ENCODE measurements around the gene GPR132. TPM values are rescaled to one million over a fixed set of nuclear protein-coding genes. Genes with fewer than 3 reads are reported as not detected.
"Not testable (repeated sequence)": the region's sequence is repeated elsewhere in the genome, so short reads cannot be mapped to it uniquely, and the experiment has no call there.

Gene GPR132
- total and polyA plus RNA-seq, 5 experiments from 2014 or later: 9.4 to 41.4 (median 36.3) TPM

DNA sequence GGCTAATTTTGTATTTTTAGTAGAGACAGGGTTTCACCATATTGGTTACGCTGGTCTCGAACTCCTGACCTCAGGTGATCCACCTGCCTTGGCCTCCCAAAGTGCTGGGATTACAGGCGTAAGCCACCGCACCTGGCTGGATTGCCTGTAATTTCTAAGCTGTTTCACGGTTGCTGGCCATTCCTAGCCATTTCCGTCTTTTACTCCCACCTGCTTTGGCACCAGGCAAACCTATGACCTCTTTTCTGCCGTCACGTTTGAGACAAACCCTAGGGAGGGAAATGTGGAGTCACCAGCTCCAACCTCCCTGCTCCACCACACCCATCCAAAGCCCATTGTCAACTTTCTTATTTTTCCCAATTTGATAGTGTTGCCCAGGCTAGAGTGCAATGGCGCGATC, 1.2 kb downstream of the GPR132 start:
- peak in 1 of 10 donors; percentile 7 for DNase-seq
- H3K4me1 Mint-ChIP-seq: peaks cover 31 to 89% (median 87%) of the 10 kb centered on the region in 4 donors
- H3K27ac Mint-ChIP-seq: peak overlapping the region; percentile 94 to 99 (median 98)
- H3K9me3 Mint-ChIP-seq: no peaks in the 10 kb centered on the region
- H3K27me3 Mint-ChIP-seq: no peaks in the 10 kb centered on the region
- peaks cover 0 to 11% (median 5%) of the 10 kb centered on the region in 3 donors for H3K36me3 Mint-ChIP-seq
- POLR2A ChIA-PET: interaction anchor here (0.6 to 11.8 kb wide), 5 partner anchors 11 to 44 kb away, joined by 3 to 254 read pairs (median 25); partner anchors contain the start of gene CDCA4
- peak overlapping the region; percentile 81 to 99 (median 94) for H3K4me3 Mint-ChIP-seq
- no peak for ATAC-seq

DNA sequence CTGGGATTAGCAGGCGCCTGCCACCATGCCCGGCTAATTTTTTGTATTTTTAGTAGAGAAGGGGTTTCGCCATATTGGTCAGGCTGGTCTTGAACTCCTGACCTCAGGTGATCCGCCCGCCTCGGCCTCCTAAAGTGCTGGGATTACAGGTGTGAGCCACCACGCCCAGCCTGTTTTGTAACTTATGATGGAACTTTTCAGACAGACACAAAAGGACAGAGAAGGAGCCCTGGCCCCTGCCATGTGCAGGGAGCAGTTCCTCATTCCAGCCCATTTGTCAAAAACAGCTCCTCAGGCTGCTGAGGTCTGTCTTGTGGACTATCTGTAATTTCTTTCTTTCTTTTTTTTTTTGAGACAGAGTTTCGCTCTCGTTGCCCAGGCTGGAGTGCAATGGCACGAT, 1.7 kb downstream of the GPR132 start:
- Mint-ChIP-seq H3K4me3 (peak overlapping the region; percentile 81 to 99 (median 94)), H3K4me1 (peaks cover 30 to 88% (median 87%) of the 10 kb centered on the region in 4 donors), H3K36me3 (peaks cover 0 to 13% (median 5%) of the 10 kb centered on the region in 3 donors), H3K27ac (peak overlapping the region; percentile 94 to 99 (median 98))
- not testable (repeated sequence) for ATAC-seq, H3K9me3 Mint-ChIP-seq, H3K27me3 Mint-ChIP-seq, DNase-seq
- POLR2A ChIA-PET: interaction anchor here (7.2 to 11.8 kb wide), 3 partner anchors 11 to 43 kb away, joined by 25 to 254 read pairs (median 234); partner anchors contain the start of gene CDCA4

DNA sequence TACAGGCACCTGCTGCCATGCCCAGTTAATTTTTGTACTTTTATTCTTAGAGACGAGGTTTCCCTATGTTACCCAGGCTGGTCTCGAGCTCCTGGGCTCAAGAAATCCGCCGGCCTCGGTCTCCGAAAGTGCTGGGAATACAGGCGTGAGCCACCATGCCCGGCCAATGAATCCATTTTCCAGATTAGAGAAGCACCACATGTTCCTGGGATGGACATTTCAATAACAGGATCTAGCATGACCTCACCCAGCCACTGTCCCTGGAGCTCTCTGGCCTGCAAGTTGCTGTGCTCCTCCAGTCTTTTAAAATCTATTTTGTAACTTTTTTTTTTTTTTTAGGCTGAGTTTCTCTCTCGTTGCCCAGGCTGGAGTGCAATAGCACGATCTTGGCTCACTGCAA, 2.2 kb downstream of the GPR132 start:
- Mint-ChIP-seq H3K36me3 (peaks cover 0 to 15% (median 5%) of the 10 kb centered on the region in 3 donors), H3K9me3 (no peaks in the 10 kb centered on the region), H3K4me1 (peaks cover 30 to 89% (median 87%) of the 10 kb centered on the region in 4 donors), H3K27ac (peak overlapping the region; percentile 94 to 99 (median 98)), H3K27me3 (no peaks in the 10 kb centered on the region), H3K4me3 (peak overlapping the region; percentile 81 to 99 (median 94))
- POLR2A ChIA-PET: interaction anchor here (1.4 to 11.8 kb wide), 5 partner anchors 12 to 238 kb away, joined by 3 to 254 read pairs (median 25); partner anchors contain the start of genes BRF1 and CDCA4
- ATAC-seq (no peak), DNase-seq (peak in 1 of 10 donors; percentile 13)

DNA sequence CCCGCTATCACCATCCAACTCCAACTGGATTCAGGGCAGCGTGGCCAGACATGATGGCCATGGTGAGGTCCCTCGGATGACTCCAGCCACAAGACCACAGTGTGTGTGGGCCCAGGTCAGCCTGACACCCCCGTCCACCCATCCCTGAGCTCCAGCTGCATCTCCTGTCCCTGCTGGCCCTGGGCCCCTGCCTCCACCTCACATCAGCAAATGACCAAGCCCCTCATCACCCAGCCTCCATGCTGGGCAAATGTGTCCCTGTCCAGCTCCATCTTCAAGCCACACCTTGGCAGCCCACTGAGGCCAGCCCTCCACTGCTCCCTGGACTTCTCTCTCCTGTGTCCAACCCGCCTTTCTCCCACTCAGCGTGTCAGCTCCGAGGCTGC, 3.2 kb downstream of the GPR132 start:
- H3K27me3 Mint-ChIP-seq: no peaks in the 10 kb centered on the region
- POLR2A ChIA-PET: interaction anchor here (1.0 to 11.8 kb wide), 7 partner anchors 13 to 253 kb away, joined by 3 to 254 read pairs (median 7); partner anchors contain the start of genes BRF1, CDCA4 and PACS2
- ATAC-seq (no peak), DNase-seq (peak in 1 of 10 donors; percentile 42)
- no peaks in the 10 kb centered on the region for H3K9me3 Mint-ChIP-seq
- peaks cover 0 to 24% (median 7%) of the 10 kb centered on the region in 3 donors for H3K36me3 Mint-ChIP-seq
- peak overlapping the region; percentile 94 to 99 (median 98) for H3K27ac Mint-ChIP-seq
- H3K4me3 Mint-ChIP-seq: peak overlapping the region; percentile 81 to 99 (median 94)
- H3K4me1 Mint-ChIP-seq: peaks cover 26 to 82% (median 80%) of the 10 kb centered on the region in 4 donors

DNA sequence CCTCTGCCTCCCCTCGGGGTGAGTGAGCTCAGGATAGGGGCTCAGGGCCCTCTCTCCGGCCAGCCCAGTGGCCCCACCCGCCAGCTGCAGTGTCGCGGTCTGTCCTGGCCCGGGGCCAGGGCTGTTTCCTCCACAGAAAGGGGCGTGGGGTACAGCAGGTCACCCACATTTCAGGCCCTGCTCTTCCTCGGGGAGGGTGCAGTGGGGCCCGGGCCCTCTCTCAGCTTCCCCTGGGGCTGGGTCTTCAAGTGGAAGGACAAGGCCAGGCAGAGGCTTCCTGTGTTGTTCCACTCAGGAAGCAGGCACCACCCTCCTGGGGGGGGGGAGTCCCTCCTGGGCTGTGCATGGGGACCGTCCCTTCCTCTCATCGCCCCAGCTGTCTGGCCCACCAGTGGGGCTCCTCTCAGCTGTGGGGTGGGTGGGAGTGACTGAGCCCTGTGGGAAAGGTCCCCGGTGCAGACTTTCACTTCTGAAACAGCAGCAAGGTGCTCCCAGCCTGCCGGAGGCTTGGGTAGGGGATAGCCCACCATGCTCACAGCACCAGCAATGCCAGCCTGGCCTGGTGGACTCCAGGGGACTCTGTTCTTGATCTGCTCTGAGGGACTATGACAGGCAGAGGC, 3.7 kb downstream of the GPR132 start:
- ATAC-seq: peak in 1 of 2 donors; percentile 2
- peaks cover 0 to 29% (median 11%) of the 10 kb centered on the region in 3 donors for H3K36me3 Mint-ChIP-seq
- peaks cover 29 to 80% (median 76%) of the 10 kb centered on the region in 4 donors for H3K4me1 Mint-ChIP-seq
- no peaks in the 10 kb centered on the region for H3K27me3 Mint-ChIP-seq
- peak in 9 of 10 donors; percentile 30 to 68 (median 42) for DNase-seq
- no peaks in the 10 kb centered on the region for H3K9me3 Mint-ChIP-seq
- POLR2A ChIA-PET: interaction anchor here (1.0 to 11.8 kb wide), 8 partner anchors 13 to 420 kb away, joined by 3 to 254 read pairs (median 6); partner anchors contain the start of genes BRF1, CDCA4 and PACS2
- peak overlapping the region; percentile 81 to 99 (median 94) for H3K4me3 Mint-ChIP-seq
- H3K27ac Mint-ChIP-seq: peak overlapping the region; percentile 94 to 99 (median 98)

DNA sequence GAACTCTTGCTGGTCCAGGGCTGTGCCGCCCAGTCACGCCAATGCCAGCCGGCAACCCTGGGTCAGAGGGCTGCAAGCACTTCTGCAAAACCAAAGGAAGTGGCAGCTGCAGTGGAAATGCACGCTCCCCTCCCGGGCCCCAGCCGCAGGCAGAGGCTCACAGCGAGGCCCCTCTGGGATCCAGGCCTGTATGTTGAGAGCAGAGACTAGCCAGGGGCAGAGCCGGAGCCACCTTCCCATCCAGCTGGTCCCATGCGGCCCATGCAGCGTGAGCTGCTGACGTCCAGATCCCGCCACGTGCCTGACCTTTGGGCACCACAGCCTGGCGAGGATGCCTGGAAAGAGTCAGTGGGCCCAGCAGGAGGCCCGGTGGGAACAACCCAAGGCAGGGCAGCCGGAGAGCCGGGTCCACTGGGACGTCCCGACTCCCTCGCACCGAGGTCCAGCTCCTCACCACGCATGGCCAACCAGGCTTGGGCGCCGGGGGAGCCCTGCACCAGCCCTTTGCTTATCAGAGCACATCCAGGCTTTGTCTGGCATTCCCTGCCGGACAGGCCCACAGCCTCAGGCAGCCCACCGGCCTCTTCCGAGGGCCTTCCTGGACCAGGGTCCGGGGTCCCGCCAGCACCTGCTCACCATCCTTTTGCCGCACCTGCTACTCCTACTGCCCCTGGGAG, 4.3 kb downstream of the GPR132 start:
- Mint-ChIP-seq H3K27ac (peak overlapping the region; percentile 94 to 99 (median 99)), H3K4me1 (peaks cover 29 to 74% (median 69%) of the 10 kb centered on the region in 4 donors), H3K27me3 (no peaks in the 10 kb centered on the region), H3K36me3 (peaks cover 0 to 36% (median 11%) of the 10 kb centered on the region in 3 donors), H3K4me3 (peak overlapping the region; percentile 81 to 99 (median 93)), H3K9me3 (no peaks in the 10 kb centered on the region)
- peak in 8 of 10 donors; percentile 21 to 69 (median 44) for DNase-seq
- POLR2A ChIA-PET: interaction anchor here (0.9 to 11.8 kb wide), 6 partner anchors 14 to 421 kb away, joined by 3 to 254 read pairs (median 14); partner anchors contain the start of gene CDCA4
- ATAC-seq: no peak

DNA sequence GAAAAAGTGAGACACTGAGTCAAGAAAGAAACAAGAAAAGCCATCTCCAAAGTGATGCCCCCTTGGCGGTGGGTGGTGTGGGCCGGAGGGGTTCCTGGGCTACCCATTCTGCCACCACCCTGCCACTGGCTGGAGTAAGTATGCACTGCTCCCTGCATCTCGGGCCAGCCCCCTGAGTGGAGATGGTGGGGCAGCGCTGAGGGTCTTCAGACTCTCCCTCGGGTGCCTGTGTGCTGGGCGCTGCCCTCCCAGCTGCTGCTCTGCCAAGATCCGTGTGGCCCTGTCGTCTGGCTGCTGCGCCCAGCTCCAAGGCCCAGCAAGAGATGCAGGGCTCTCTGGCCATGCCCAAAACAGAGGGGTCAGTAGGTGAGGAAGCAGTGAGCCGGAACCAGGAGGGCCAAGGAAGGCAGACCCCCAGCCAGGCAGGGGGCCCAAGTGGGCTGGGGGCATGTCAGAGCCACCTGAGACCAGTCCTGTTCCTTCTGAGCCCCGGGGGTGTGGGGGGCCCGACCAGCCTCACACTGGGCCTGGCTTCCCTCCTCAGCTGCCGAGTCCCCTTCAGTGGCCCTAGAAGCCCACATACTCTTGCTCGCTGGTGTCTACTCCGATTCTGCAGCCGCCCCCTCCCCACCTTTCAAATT, 5.2 kb downstream of the GPR132 start:
- no peaks in the 10 kb centered on the region for H3K9me3 Mint-ChIP-seq
- peaks cover 0 to 43% (median 9%) of the 10 kb centered on the region in 3 donors for H3K36me3 Mint-ChIP-seq
- no peaks in the 10 kb centered on the region for H3K27me3 Mint-ChIP-seq

DNA sequence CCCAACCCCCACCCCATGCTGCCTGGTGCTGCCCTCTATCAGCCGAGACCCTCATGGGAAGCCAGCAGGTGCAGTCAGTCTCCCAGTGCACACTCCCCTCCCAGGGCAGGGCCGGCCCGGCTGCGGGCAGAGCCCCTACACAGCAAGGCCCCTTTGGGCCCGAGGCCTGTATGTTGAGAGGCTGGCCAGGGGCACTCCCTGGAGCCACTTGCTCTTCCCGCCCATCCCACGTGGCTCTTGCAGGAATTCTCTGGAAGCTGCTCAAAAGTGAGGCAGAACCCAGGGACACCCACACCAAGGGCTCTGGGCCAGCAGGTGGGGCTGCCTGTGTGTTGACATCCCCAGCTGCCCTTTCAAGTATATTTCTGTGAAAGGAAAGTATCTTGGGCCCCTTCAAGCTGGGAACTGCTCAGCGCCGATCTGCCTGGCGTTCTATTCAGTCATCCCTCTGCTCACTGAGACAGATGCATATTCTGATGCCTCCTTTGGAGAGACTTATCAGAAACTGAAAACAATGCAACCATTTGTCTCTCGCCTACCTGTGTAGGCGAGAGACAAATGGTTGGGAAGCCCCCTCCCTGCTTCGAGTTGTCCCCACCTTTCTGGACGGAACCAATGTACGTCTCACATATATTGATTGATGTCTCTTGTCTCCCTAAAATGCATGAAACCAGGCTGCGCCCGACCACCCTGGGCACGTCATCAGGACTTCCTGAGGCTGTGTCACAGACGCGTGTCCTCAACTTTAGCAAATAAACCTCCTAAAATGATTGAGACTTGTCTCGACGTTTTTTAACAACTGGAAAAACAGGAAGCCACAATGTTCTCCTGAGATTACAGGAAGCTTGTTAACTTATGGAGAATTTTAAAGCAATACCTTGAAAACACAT, 6.0 kb downstream of the GPR132 start:
- POLR2A ChIA-PET: interaction anchor here (1.9 to 11.8 kb wide), 5 partner anchors 8 to 39 kb away, joined by 7 to 254 read pairs (median 25); partner anchors contain the start of gene CDCA4
- H3K4me3 Mint-ChIP-seq: peak overlapping the region; percentile 78 to 97 (median 88)
- H3K4me1 Mint-ChIP-seq: peaks cover 27 to 61% (median 57%) of the 10 kb centered on the region in 4 donors
- peaks cover 0 to 50% (median 9%) of the 10 kb centered on the region in 3 donors for H3K36me3 Mint-ChIP-seq
- peak; percentile 66 to 86 for ATAC-seq
- H3K27ac Mint-ChIP-seq: peak overlapping the region; percentile 94 to 99 (median 98)
- peak in 9 of 10 donors; percentile 53 to 89 (median 85) for DNase-seq
- no peaks in the 10 kb centered on the region for H3K9me3 Mint-ChIP-seq
- no peaks in the 10 kb centered on the region for H3K27me3 Mint-ChIP-seq

More for the DNA sequence above, 5.2 kb downstream of the GPR132 start:
- Mint-ChIP-seq H3K4me3 (peak overlapping the region; percentile 81 to 97 (median 88)), H3K27ac (peak overlapping the region; percentile 94 to 99 (median 98)), H3K4me1 (peaks cover 30 to 67% (median 64%) of the 10 kb centered on the region in 4 donors)
- peak in 1 of 10 donors; percentile 66 for DNase-seq
- POLR2A ChIA-PET: interaction anchor here (0.9 to 11.8 kb wide), 5 partner anchors 14 to 259 kb away, joined by 3 to 254 read pairs (median 25); partner anchors contain the start of gene CDCA4
- ATAC-seq: peak in 1 of 2 donors; percentile 22

DNA sequence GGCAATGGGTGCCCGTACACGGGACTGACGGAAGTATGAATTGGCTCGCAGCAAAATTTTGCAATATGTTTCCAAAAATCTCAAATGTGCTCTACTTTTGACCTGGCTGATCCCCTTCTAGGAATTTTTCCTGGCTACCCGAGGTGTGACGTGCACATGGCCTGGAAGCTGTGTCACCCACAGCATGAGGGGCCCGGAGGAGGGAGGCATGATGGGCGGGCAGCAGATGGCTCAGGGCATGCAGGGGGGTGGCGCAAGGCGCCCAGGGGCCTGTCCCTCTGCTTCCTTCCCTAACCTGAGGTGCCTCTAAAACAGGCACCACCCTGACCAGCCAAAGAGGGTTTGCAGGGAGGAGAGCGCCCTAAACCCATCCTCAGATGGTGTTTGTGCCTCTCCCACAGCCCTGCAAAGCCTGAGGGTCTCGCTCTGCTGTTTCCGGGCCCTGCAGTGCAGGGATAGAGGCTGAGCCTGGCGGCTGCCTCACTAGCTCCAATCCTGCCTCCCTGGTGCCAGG, 6.7 kb downstream of the GPR132 start:
- H3K9me3 Mint-ChIP-seq: no peaks in the 10 kb centered on the region
- POLR2A ChIA-PET: interaction anchor here (1.9 to 11.8 kb wide), 5 partner anchors 9 to 38 kb away, joined by 7 to 254 read pairs (median 25); partner anchors contain the start of gene CDCA4
- ATAC-seq: no peak
- H3K4me3 Mint-ChIP-seq: peak overlapping the region in 9 of 10 donors; percentile 4 to 97 (median 37)
- peak overlapping the region; percentile 94 to 99 (median 98) for H3K27ac Mint-ChIP-seq
- no peaks in the 10 kb centered on the region for H3K27me3 Mint-ChIP-seq
- DNase-seq: no peak
- peaks cover 3 to 56% (median 9%) of the 10 kb centered on the region in 3 donors for H3K36me3 Mint-ChIP-seq
- H3K4me1 Mint-ChIP-seq: peaks cover 24 to 58% (median 53%) of the 10 kb centered on the region in 4 donors

DNA sequence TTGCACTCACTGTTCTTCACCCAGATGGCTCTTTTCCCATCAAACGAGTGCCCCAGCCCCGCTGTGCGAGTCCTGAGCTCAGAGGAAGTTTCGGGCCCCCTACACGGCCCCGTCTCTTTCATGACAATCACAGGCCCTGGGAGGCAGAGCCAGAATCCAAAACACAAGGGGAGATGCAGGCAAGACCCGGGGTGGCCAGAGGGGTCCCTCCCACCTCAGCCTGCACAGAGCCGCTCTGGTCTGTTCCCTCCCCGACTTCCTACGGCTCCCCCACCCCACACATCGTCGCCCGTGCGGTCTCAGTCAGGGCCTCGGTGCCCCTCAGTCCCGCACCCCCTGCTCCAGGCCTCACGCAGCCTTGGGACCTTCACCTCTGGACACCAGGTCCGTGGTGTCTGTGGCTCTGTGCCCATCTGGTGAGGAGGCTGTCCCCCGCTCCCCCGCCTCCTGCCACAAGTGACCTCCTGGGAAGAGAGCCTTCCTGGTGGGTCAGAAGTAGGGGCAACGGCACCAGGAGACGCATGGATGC, 8.9 kb downstream of the GPR132 start:
- ATAC-seq (no peak), DNase-seq (peak in 1 of 10 donors; percentile 58)
- Mint-ChIP-seq H3K9me3 (no peaks in the 10 kb centered on the region), H3K27ac (peak overlapping the region in 8 of 10 donors; percentile 16 to 93 (median 66)), H3K36me3 (peaks cover 3 to 66% (median 13%) of the 10 kb centered on the region in 3 donors), H3K27me3 (no peaks in the 10 kb centered on the region), H3K4me1 (peaks cover 18 to 40% (median 38%) of the 10 kb centered on the region in 4 donors), H3K4me3 (peak overlapping the region in 1 of 10 donors; percentile 10)
- POLR2A ChIA-PET: interaction anchor here (0.9 to 2.9 kb wide), 5 partner anchors 9 to 433 kb away, joined by 3 to 7 read pairs (median 4); partner anchors contain the start of gene GPR132

All from naive thymus-derived CD8-positive, alpha-beta T cell (primary cell).